ENCODE results near the gene SMAD2.

Gene SMAD2

GRCh38 chr18:47868744-47869143 is 61.7 kb downstream of the SMAD2 start:
- peaks cover 2 to 19% (median 4%) of the 10 kb centered on the region in 5 donors for H3K4me1 ChIP-seq (ENCODE audit: control insufficient read depth in 5 of 5, insufficient read depth in 5 of 5, low read length in 5 of 5)
- no peak overlapping the region for H3K4me3 ChIP-seq (ENCODE audit: low read depth in 1 of 5, low read length in 5 of 5)
- no peak overlapping the region for H3K9ac ChIP-seq (ENCODE audit: low read length in 5 of 5)
- H3K27me3 ChIP-seq (ENCODE audit: control insufficient read depth in 5 of 5, insufficient read depth in 4 of 5, low read length in 5 of 5), result no peaks in the 10 kb centered on the region
- H3K9me3 ChIP-seq (ENCODE audit: control insufficient read depth in 5 of 5, low read length in 5 of 5), result no peaks in the 10 kb centered on the region
- H3K36me3 ChIP-seq (ENCODE audit: control insufficient read depth in 5 of 5, insufficient read depth in 5 of 5, low read length in 5 of 5), result peaks cover 8 to 20% (median 18%) of the 10 kb centered on the region in 5 donors
- H3K27ac ChIP-seq (ENCODE audit: low read depth, low read length), result no peak overlapping the region

GRCh38 chr18:47865183-47865582 is 65.3 kb downstream of the SMAD2 start:
- no peaks in the 10 kb centered on the region for H3K27me3 ChIP-seq (ENCODE audit: control insufficient read depth in 5 of 5, insufficient read depth in 4 of 5, low read length in 5 of 5)
- no peak overlapping the region for H3K27ac ChIP-seq (ENCODE audit: low read depth, low read length)
- H3K9ac ChIP-seq (ENCODE audit: low read length in 5 of 5), result no peak overlapping the region
- H3K4me3 ChIP-seq (ENCODE audit: low read depth in 1 of 5, low read length in 5 of 5), result no peak overlapping the region
- H3K4me1 ChIP-seq (ENCODE audit: control insufficient read depth in 5 of 5, insufficient read depth in 5 of 5, low read length in 5 of 5), result peaks cover 0 to 11% (median 3%) of the 10 kb centered on the region in 5 donors
- H3K9me3 ChIP-seq (ENCODE audit: control insufficient read depth in 5 of 5, low read length in 5 of 5), result no peaks in the 10 kb centered on the region
- H3K36me3 ChIP-seq (ENCODE audit: control insufficient read depth in 5 of 5, insufficient read depth in 5 of 5, low read length in 5 of 5), result peaks cover 13 to 29% (median 24%) of the 10 kb centered on the region in 5 donors

- peaks cover 11 to 29% (median 19%) of the 10 kb centered on the region in 5 donors for H3K36me3 ChIP-seq (ENCODE audit: control insufficient read depth in 5 of 5, insufficient read depth in 5 of 5, low read length in 5 of 5)
- H3K9ac ChIP-seq (ENCODE audit: low read length in 5 of 5), result no peak overlapping the region
Observed at GRCh38 chr18:47863041-47863440, 67.4 kb downstream of the SMAD2 start.

GRCh38 chr18:47858607-47859006 is 71.9 kb downstream of the SMAD2 start:
- peaks cover 15 to 27% (median 22%) of the 10 kb centered on the region in 5 donors for H3K9me3 ChIP-seq (ENCODE audit: control insufficient read depth in 5 of 5, low read length in 5 of 5)

More at GRCh38 chr18:47863041-47863440, 67.4 kb downstream of the SMAD2 start:
- Histone ChIP-seq H3K9me3 (ENCODE audit: control insufficient read depth in 5 of 5, low read length in 5 of 5) (peaks cover 0 to 10% (median 8%) of the 10 kb centered on the region in 5 donors), H3K4me1 (ENCODE audit: control insufficient read depth in 5 of 5, insufficient read depth in 5 of 5, low read length in 5 of 5) (peaks cover 0 to 11% (median 3%) of the 10 kb centered on the region in 5 donors), H3K4me3 (ENCODE audit: low read depth in 1 of 5, low read length in 5 of 5) (no peak overlapping the region), H3K27me3 (ENCODE audit: control insufficient read depth in 5 of 5, insufficient read depth in 4 of 5, low read length in 5 of 5) (no peaks in the 10 kb centered on the region), H3K27ac (ENCODE audit: low read depth, low read length) (no peak overlapping the region)

GRCh38 chr18:47847635-47848034 is 82.8 kb downstream of the SMAD2 start:
- Histone ChIP-seq H3K27ac (ENCODE audit: low read depth, low read length) (no peak overlapping the region), H3K4me1 (ENCODE audit: control insufficient read depth in 5 of 5, insufficient read depth in 5 of 5, low read length in 5 of 5) (peaks cover 0 to 5% (median 0%) of the 10 kb centered on the region in 5 donors), H3K9ac (ENCODE audit: low read length in 5 of 5) (no peak overlapping the region), H3K4me3 (ENCODE audit: low read depth in 1 of 5, low read length in 5 of 5) (no peak overlapping the region), H3K27me3 (ENCODE audit: control insufficient read depth in 5 of 5, insufficient read depth in 4 of 5, low read length in 5 of 5) (no peaks in the 10 kb centered on the region), H3K9me3 (ENCODE audit: control insufficient read depth in 5 of 5, low read length in 5 of 5) (no peaks in the 10 kb centered on the region), H3K36me3 (ENCODE audit: control insufficient read depth in 5 of 5, insufficient read depth in 5 of 5, low read length in 5 of 5) (peaks cover 22 to 36% (median 34%) of the 10 kb centered on the region in 5 donors)

More at GRCh38 chr18:47858607-47859006, 71.9 kb downstream of the SMAD2 start:
- no peaks in the 10 kb centered on the region for H3K27me3 ChIP-seq (ENCODE audit: control insufficient read depth in 5 of 5, insufficient read depth in 4 of 5, low read length in 5 of 5)
- H3K4me1 ChIP-seq (ENCODE audit: control insufficient read depth in 5 of 5, insufficient read depth in 5 of 5, low read length in 5 of 5), result peaks cover 0 to 11% (median 3%) of the 10 kb centered on the region in 5 donors
- H3K27ac ChIP-seq (ENCODE audit: low read depth, low read length), result no peak overlapping the region
- no peak overlapping the region for H3K9ac ChIP-seq (ENCODE audit: low read length in 5 of 5)
- peaks cover 12 to 37% (median 19%) of the 10 kb centered on the region in 5 donors for H3K36me3 ChIP-seq (ENCODE audit: control insufficient read depth in 5 of 5, insufficient read depth in 5 of 5, low read length in 5 of 5)
- peak overlapping the region in 1 of 5 donors; percentile 22 for H3K4me3 ChIP-seq (ENCODE audit: low read depth in 1 of 5, low read length in 5 of 5)

DNA sequence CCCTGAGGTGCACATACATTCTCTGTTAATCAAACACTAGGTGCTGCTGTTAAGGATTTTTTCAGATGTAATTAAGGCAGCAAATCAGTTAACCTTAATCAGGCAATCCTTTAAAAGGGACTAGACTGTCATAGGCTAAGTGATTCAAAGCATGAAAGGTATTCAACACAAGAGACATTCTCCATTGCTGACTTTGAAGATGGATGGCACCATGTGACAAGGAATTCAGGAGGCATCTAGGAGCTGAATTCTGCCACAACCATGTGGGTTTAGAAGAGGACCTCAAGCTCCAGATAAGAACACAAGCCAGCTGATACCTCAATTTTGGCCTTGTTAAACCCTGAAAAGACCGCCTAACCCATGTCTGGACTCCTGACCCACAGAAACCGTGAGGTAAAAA is 84.0 kb downstream of the SMAD2 start:
- Histone ChIP-seq H3K4me1 (ENCODE audit: control insufficient read depth in 5 of 5, insufficient read depth in 5 of 5, low read length in 5 of 5) (peaks cover 0 to 5% (median 0%) of the 10 kb centered on the region in 5 donors), H3K9ac (ENCODE audit: low read length in 5 of 5) (no peak overlapping the region), H3K27me3 (ENCODE audit: control insufficient read depth in 5 of 5, insufficient read depth in 4 of 5, low read length in 5 of 5) (no peaks in the 10 kb centered on the region), H3K4me3 (ENCODE audit: low read depth in 1 of 5, low read length in 5 of 5) (no peak overlapping the region), H3K27ac (ENCODE audit: low read depth, low read length) (no peak overlapping the region), H3K9me3 (ENCODE audit: control insufficient read depth in 5 of 5, low read length in 5 of 5) (no peaks in the 10 kb centered on the region), H3K36me3 (ENCODE audit: control insufficient read depth in 5 of 5, insufficient read depth in 5 of 5, low read length in 5 of 5) (peaks cover 29 to 46% (median 38%) of the 10 kb centered on the region in 5 donors)

DNA sequence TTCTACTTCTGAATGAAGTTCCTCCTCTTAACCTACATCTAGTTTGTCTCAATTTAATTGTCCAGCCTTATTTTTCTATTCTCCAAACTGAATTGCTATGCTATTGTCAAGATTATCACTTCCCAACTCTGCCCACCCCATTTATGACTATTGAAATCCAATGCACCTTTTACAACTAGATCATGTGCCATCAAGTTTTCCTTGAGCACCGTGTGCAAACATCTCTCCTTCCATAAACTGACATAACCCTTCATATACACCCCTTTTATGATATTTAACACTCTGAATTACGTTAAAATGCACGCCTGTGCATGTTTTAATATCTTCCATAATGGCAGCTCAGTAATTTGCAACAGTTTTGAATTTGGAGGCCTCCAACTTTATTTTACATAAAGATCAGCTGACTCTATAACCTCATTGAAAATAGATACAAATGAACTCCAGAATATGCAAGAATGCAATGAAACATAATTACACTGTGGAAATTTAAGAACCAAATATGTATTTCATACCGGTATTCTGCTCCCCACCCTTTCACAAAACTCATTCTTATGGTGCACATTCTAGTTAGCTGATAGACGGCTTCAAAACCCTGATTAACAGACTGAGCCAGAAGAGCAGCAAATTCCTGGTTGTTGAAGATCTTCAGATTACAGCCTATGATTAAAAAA is 85.5 kb downstream of the SMAD2 start:
- no peaks in the 10 kb centered on the region for H3K9me3 ChIP-seq (ENCODE audit: control insufficient read depth in 5 of 5, low read length in 5 of 5)
- H3K4me1 ChIP-seq (ENCODE audit: control insufficient read depth in 5 of 5, insufficient read depth in 5 of 5, low read length in 5 of 5), result peaks cover 0 to 5% (median 0%) of the 10 kb centered on the region in 5 donors
- peaks cover 36 to 53% (median 44%) of the 10 kb centered on the region in 5 donors for H3K36me3 ChIP-seq (ENCODE audit: control insufficient read depth in 5 of 5, insufficient read depth in 5 of 5, low read length in 5 of 5)
- no peak overlapping the region for H3K27ac ChIP-seq (ENCODE audit: low read depth, low read length)
- no peak overlapping the region for H3K9ac ChIP-seq (ENCODE audit: low read length in 5 of 5)
- H3K27me3 ChIP-seq (ENCODE audit: control insufficient read depth in 5 of 5, insufficient read depth in 4 of 5, low read length in 5 of 5), result no peaks in the 10 kb centered on the region
- no peak overlapping the region for H3K4me3 ChIP-seq (ENCODE audit: low read depth in 1 of 5, low read length in 5 of 5)

- Histone ChIP-seq H3K9me3 (ENCODE audit: control insufficient read depth in 5 of 5, low read length in 5 of 5) (no peaks in the 10 kb centered on the region), H3K27ac (ENCODE audit: low read depth, low read length) (no peak overlapping the region), H3K4me3 (ENCODE audit: low read depth in 1 of 5, low read length in 5 of 5) (no peak overlapping the region), H3K9ac (ENCODE audit: low read length in 5 of 5) (no peak overlapping the region), H3K4me1 (ENCODE audit: control insufficient read depth in 5 of 5, insufficient read depth in 5 of 5, low read length in 5 of 5) (peaks cover 0 to 5% (median 0%) of the 10 kb centered on the region in 5 donors), H3K36me3 (ENCODE audit: control insufficient read depth in 5 of 5, insufficient read depth in 5 of 5, low read length in 5 of 5) (peaks cover 43 to 62% (median 50%) of the 10 kb centered on the region in 5 donors), H3K27me3 (ENCODE audit: control insufficient read depth in 5 of 5, insufficient read depth in 4 of 5, low read length in 5 of 5) (no peaks in the 10 kb centered on the region)
Observed at GRCh38 chr18:47842836-47843235, 87.6 kb downstream of the SMAD2 start.

GRCh38 chr18:47838396-47838795 is 92.1 kb downstream of the SMAD2 start:
- Histone ChIP-seq H3K36me3 (ENCODE audit: control insufficient read depth in 5 of 5, insufficient read depth in 5 of 5, low read length in 5 of 5) (peaks cover 31 to 49% (median 38%) of the 10 kb centered on the region in 5 donors), H3K4me1 (ENCODE audit: control insufficient read depth in 5 of 5, insufficient read depth in 5 of 5, low read length in 5 of 5) (peaks cover 0 to 5% (median 0%) of the 10 kb centered on the region in 5 donors), H3K9ac (ENCODE audit: low read length in 5 of 5) (no peak overlapping the region), H3K9me3 (ENCODE audit: control insufficient read depth in 5 of 5, low read length in 5 of 5) (no peaks in the 10 kb centered on the region), H3K27me3 (ENCODE audit: control insufficient read depth in 5 of 5, insufficient read depth in 4 of 5, low read length in 5 of 5) (no peaks in the 10 kb centered on the region), H3K27ac (ENCODE audit: low read depth, low read length) (no peak overlapping the region), H3K4me3 (ENCODE audit: low read depth in 1 of 5, low read length in 5 of 5) (no peak overlapping the region)

DNA sequence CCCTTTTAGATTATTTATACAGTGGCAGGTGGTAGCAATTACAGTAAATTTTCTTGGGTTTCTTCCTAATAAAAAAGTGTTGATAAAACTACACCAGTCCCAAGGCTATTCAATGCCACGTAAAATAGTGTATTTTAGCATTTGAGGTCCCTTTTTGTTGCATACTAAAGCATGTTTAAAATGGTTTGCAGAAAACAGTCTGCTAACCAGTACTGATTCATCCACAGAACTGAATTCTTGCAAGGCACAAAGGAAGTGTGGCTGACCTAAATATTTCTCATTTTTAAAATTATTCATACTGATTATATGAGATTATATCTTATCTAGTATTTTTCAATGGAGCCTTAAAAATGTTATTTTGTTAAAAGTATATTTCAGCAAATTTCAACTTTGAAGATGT is 98.1 kb downstream of the SMAD2 start:
- peaks cover 2 to 29% (median 9%) of the 10 kb centered on the region in 5 donors for H3K36me3 ChIP-seq (ENCODE audit: control insufficient read depth in 5 of 5, insufficient read depth in 5 of 5, low read length in 5 of 5)
- no peak overlapping the region for H3K27ac ChIP-seq (ENCODE audit: low read depth, low read length)
- no peak overlapping the region for H3K9ac ChIP-seq (ENCODE audit: low read length in 5 of 5)
- H3K4me3 ChIP-seq (ENCODE audit: low read depth in 1 of 5, low read length in 5 of 5), result no peak overlapping the region
- no peaks in the 10 kb centered on the region for H3K9me3 ChIP-seq (ENCODE audit: control insufficient read depth in 5 of 5, low read length in 5 of 5)
- no peaks in the 10 kb centered on the region for H3K4me1 ChIP-seq (ENCODE audit: control insufficient read depth in 5 of 5, insufficient read depth in 5 of 5, low read length in 5 of 5)
- H3K27me3 ChIP-seq (ENCODE audit: control insufficient read depth in 5 of 5, insufficient read depth in 4 of 5, low read length in 5 of 5), result no peaks in the 10 kb centered on the region
